ENCODE measurements around the gene GATB.

Gene GATB

GRCh38 chr4:151687021-151687640, 73.7 kb downstream of the GATB start:
- DNase-seq: no peak
- Histone ChIP-seq H3K36me3 (no peaks in the 10 kb centered on the region), H3K4me3 (ENCODE audit: low read depth, low read length) (no peak overlapping the region)

GRCh38 chr4:151685303-151685702, 75.5 kb downstream of the GATB start:
- Histone ChIP-seq H3K9me3 (no peaks in the 10 kb centered on the region), H3K27me3 (no peaks in the 10 kb centered on the region), H3K36me3 (no peaks in the 10 kb centered on the region), H3K4me3 (ENCODE audit: low read depth, low read length) (no peak overlapping the region), H3K4me1 (peaks cover 12% of the 10 kb centered on the region)
- TF ChIP-seq CTCF (IDR thresholded peaks at IDR 0.05; ENCODE audit: low read depth, low read length): no peak
- DNase-seq: no peak

More at GRCh38 chr4:151687021-151687640, 73.7 kb downstream of the GATB start:
- peaks cover 30% of the 10 kb centered on the region for H3K4me1 ChIP-seq
- no peak for TF ChIP-seq CTCF (IDR thresholded peaks at IDR 0.05; ENCODE audit: low read depth, low read length)
- no peaks in the 10 kb centered on the region for H3K9me3 ChIP-seq
- no peaks in the 10 kb centered on the region for H3K27me3 ChIP-seq

GRCh38 chr4:151681085-151681484, 79.7 kb downstream of the GATB start:
- no peaks in the 10 kb centered on the region for H3K27me3 ChIP-seq
- no peaks in the 10 kb centered on the region for H3K9me3 ChIP-seq
- H3K4me3 ChIP-seq (ENCODE audit: low read depth, low read length): no peak overlapping the region
- H3K4me1 ChIP-seq: peaks cover 23% of the 10 kb centered on the region
- H3K36me3 ChIP-seq: no peaks in the 10 kb centered on the region
- DNase-seq: no peak
- TF ChIP-seq CTCF (IDR thresholded peaks at IDR 0.05; ENCODE audit: low read depth, low read length): no peak

- H3K36me3 ChIP-seq: no peaks in the 10 kb centered on the region
- no peaks in the 10 kb centered on the region for H3K27me3 ChIP-seq
- DNase-seq: no peak
- H3K4me3 ChIP-seq (ENCODE audit: low read depth, low read length): no peak overlapping the region
- TF ChIP-seq CTCF (IDR thresholded peaks at IDR 0.05; ENCODE audit: low read depth, low read length): no peak
- H3K4me1 ChIP-seq: peaks cover 39% of the 10 kb centered on the region
- no peaks in the 10 kb centered on the region for H3K9me3 ChIP-seq
These were observed 81.6 kb downstream of the GATB start for GRCh38 chr4:151679231-151679630.

GRCh38 chr4:151678048-151678872, 82.5 kb downstream of the GATB start:
- H3K9me3 ChIP-seq: no peaks in the 10 kb centered on the region
- TF ChIP-seq CTCF (IDR thresholded peaks at IDR 0.05; ENCODE audit: low read depth, low read length): no peak
- peak; percentile 62 for DNase-seq
- H3K27me3 ChIP-seq: no peaks in the 10 kb centered on the region
- peak overlapping the region; percentile 43 for H3K4me3 ChIP-seq (ENCODE audit: low read depth, low read length)
- no peaks in the 10 kb centered on the region for H3K36me3 ChIP-seq
- H3K4me1 ChIP-seq: peaks cover 46% of the 10 kb centered on the region

- Histone ChIP-seq H3K4me3 (ENCODE audit: low read depth, low read length) (no peak overlapping the region), H3K9me3 (no peaks in the 10 kb centered on the region), H3K4me1 (peaks cover 56% of the 10 kb centered on the region), H3K27me3 (no peaks in the 10 kb centered on the region), H3K36me3 (no peaks in the 10 kb centered on the region)
- DNase-seq: no peak
- TF ChIP-seq CTCF (IDR thresholded peaks at IDR 0.05; ENCODE audit: low read depth, low read length): no peak
These were observed 83.6 kb downstream of the GATB start for GRCh38 chr4:151677193-151677592.

Measured in BE2C (cell line).